ENCODE results near the gene TNS3. TPM values are rescaled to one million over a fixed set of nuclear protein-coding genes. Genes with fewer than 3 reads are reported as not detected.

The TNS3 gene
- total RNA-seq, 1 donor from 2014 or later: 92.9 TPM

DNA sequence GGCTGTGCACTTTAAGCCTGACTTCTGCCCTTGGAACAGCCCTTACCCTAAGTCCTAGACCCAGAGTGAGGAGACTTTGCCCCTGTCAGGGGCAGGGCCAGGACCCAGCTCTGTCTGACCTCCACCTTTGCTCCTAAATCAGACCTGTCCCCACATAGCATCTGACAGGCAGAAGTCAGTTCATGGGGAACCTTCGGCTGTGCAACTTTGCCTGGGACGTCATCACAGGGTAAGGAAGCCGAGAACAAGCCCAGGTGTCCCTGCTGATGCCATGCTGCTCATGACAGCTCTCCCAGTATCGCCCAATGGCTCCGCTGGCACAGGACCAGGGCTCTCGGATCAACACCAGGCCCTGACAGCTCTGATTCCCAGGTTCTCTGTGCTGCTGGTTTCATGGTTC is 55.4 kb downstream of the TNS3 start:
- FAIRE-seq (no peak), DNase-seq (ENCODE audit: low read depth) (no peak)
- Histone ChIP-seq H3K36me3 (ENCODE audit: insufficient read depth, low read length) (peaks cover 23% of the 10 kb centered on the region), H3K9ac (ENCODE audit: low read length) (no peak overlapping the region), H3K27ac (ENCODE audit: low read depth, low read length) (no peak overlapping the region), H3K4me1 (ENCODE audit: insufficient read depth, low read length) (peaks cover under 1% of the 10 kb centered on the region), H3K9me3 (ENCODE audit: insufficient read depth, low read depth, low read length) (no peaks in the 10 kb centered on the region), H3K4me2 (ENCODE audit: low read length) (no peak overlapping the region), H4K20me1 (ENCODE audit: insufficient read depth, low read length) (peaks cover 24% of the 10 kb centered on the region), H3K4me3 (ENCODE audit: insufficient read depth, low read depth, low read length) (no peak overlapping the region), H2AFZ (ENCODE audit: low read depth, low read length) (no peak overlapping the region), H3K79me2 (ENCODE audit: insufficient read depth, low read length) (peaks cover 40% of the 10 kb centered on the region), H3K27me3 (ENCODE audit: insufficient read depth, low read length) (no peaks in the 10 kb centered on the region)
- Mint-ChIP-seq H3K4me3 (ENCODE audit: unreplicated experiment) (no peak overlapping the region), H3K36me3 (ENCODE audit: low read depth, unreplicated experiment) (peaks cover 36% of the 10 kb centered on the region), H3K27ac (ENCODE audit: unreplicated experiment) (no peak overlapping the region), H3K4me1 (ENCODE audit: low read depth, unreplicated experiment) (peaks cover 8% of the 10 kb centered on the region), H3K27me3 (ENCODE audit: low read depth, unreplicated experiment) (no peaks in the 10 kb centered on the region), H3K9me3 (ENCODE audit: unreplicated experiment) (peaks cover 6% of the 10 kb centered on the region)
- TF ChIP-seq, protein P1, sequence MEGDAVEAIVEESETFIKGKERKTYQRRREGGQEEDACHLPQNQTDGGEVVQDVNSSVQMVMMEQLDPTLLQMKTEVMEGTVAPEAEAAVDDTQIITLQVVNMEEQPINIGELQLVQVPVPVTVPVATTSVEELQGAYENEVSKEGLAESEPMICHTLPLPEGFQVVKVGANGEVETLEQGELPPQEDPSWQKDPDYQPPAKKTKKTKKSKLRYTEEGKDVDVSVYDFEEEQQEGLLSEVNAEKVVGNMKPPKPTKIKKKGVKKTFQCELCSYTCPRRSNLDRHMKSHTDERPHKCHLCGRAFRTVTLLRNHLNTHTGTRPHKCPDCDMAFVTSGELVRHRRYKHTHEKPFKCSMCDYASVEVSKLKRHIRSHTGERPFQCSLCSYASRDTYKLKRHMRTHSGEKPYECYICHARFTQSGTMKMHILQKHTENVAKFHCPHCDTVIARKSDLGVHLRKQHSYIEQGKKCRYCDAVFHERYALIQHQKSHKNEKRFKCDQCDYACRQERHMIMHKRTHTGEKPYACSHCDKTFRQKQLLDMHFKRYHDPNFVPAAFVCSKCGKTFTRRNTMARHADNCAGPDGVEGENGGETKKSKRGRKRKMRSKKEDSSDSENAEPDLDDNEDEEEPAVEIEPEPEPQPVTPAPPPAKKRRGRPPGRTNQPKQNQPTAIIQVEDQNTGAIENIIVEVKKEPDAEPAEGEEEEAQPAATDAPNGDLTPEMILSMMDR (IDR thresholded peaks at IDR 0.05; ENCODE audit: insufficient read depth, low read depth, low read length): no peak
- no peak for TF ChIP-seq EZH2 (IDR thresholded peaks at IDR 0.05; ENCODE audit: insufficient read depth, low read length)

DNA sequence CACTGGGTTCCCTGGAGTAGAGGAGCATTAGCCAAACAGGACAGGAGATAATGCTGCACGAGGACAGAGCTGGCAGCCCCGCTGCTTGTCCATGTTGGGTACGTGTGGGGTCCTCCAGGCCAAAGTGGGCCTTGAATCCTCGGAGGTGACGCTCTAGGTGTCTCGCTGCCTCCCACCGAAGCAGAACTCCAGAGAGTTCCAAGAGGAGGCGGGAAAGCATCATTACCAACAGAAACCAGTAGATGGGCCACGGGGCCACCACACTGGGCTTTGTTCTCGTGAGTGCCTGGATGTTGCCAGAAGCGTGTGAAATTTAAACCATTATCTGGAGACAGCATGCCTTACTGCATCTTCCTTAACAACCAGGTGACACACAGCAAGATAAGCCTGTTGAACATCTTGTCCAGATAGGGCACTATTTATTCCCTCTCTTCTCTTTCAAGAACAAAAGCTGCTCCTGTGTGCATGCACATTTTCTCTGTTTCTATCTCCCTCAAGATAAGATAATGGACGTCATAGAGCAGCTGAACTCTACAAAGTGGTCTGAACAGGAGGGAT is 56.8 kb downstream of the TNS3 start:
- no peak overlapping the region for H3K4me3 ChIP-seq (ENCODE audit: insufficient read depth, low read depth, low read length)
- no peaks in the 10 kb centered on the region for H3K27me3 ChIP-seq (ENCODE audit: insufficient read depth, low read length)
- DNase-seq (ENCODE audit: low read depth) (no peak), FAIRE-seq (no peak)
- H4K20me1 ChIP-seq (ENCODE audit: insufficient read depth, low read length): peaks cover 33% of the 10 kb centered on the region
- H3K27ac Mint-ChIP-seq (ENCODE audit: unreplicated experiment): no peak overlapping the region
- peaks cover 38% of the 10 kb centered on the region for H3K36me3 Mint-ChIP-seq (ENCODE audit: low read depth, unreplicated experiment)
- H3K27ac ChIP-seq (ENCODE audit: low read depth, low read length): no peak overlapping the region
- H3K9me3 ChIP-seq (ENCODE audit: insufficient read depth, low read depth, low read length): no peaks in the 10 kb centered on the region
- peaks cover 6% of the 10 kb centered on the region for H3K9me3 Mint-ChIP-seq (ENCODE audit: unreplicated experiment)
- H2AFZ ChIP-seq (ENCODE audit: low read depth, low read length): no peak overlapping the region
- H3K4me2 ChIP-seq (ENCODE audit: low read length): no peak overlapping the region
- TF ChIP-seq, protein P1 (IDR thresholded peaks at IDR 0.05; ENCODE audit: insufficient read depth, low read depth, low read length): no peak
- no peak for TF ChIP-seq EZH2 (IDR thresholded peaks at IDR 0.05; ENCODE audit: insufficient read depth, low read length)
- H3K4me3 Mint-ChIP-seq (ENCODE audit: unreplicated experiment): no peak overlapping the region
- H3K36me3 ChIP-seq (ENCODE audit: insufficient read depth, low read length): peaks cover 23% of the 10 kb centered on the region
- peaks cover 18% of the 10 kb centered on the region for H3K4me1 Mint-ChIP-seq (ENCODE audit: low read depth, unreplicated experiment)
- H3K79me2 ChIP-seq (ENCODE audit: insufficient read depth, low read length): peaks cover 35% of the 10 kb centered on the region
- H3K9ac ChIP-seq (ENCODE audit: low read length): no peak overlapping the region
- no peaks in the 10 kb centered on the region for H3K27me3 Mint-ChIP-seq (ENCODE audit: low read depth, unreplicated experiment)
- peaks cover 14% of the 10 kb centered on the region for H3K4me1 ChIP-seq (ENCODE audit: insufficient read depth, low read length)

DNA sequence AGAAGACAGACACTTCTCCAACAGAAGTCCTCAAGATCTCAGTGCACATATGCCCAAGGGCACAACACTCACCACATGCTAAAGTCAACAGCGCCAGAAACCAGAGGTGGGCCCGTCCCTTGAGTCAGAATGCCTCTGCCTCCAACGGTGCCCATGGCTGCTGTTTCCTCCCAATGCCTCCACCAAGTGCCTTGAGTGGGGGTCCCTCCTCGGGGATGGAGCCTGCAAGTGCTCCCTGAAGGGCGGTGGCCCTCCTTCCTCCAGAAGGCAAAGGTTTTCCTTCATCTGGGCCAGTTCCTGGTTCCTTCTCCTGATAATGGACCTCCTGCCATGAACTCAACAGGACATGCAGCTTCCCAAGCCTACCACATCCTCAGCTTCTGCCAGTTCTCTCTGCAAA is 58.5 kb downstream of the TNS3 start:
- H3K9me3 Mint-ChIP-seq (ENCODE audit: unreplicated experiment): no peaks in the 10 kb centered on the region
- no peak overlapping the region for H3K4me3 Mint-ChIP-seq (ENCODE audit: unreplicated experiment)
- H3K4me1 Mint-ChIP-seq (ENCODE audit: low read depth, unreplicated experiment): peaks cover 32% of the 10 kb centered on the region
- Histone ChIP-seq H3K4me3 (ENCODE audit: insufficient read depth, low read depth, low read length) (no peak overlapping the region), H3K9me3 (ENCODE audit: insufficient read depth, low read depth, low read length) (no peaks in the 10 kb centered on the region), H4K20me1 (ENCODE audit: insufficient read depth, low read length) (peaks cover 37% of the 10 kb centered on the region), H3K4me2 (ENCODE audit: low read length) (no peak overlapping the region), H3K79me2 (ENCODE audit: insufficient read depth, low read length) (peaks cover 36% of the 10 kb centered on the region), H3K27me3 (ENCODE audit: insufficient read depth, low read length) (no peaks in the 10 kb centered on the region), H3K9ac (ENCODE audit: low read length) (no peak overlapping the region), H3K36me3 (ENCODE audit: insufficient read depth, low read length) (peaks cover 18% of the 10 kb centered on the region), H3K27ac (ENCODE audit: low read depth, low read length) (no peak overlapping the region), H2AFZ (ENCODE audit: low read depth, low read length) (no peak overlapping the region), H3K4me1 (ENCODE audit: insufficient read depth, low read length) (peaks cover 27% of the 10 kb centered on the region)
- FAIRE-seq (no peak), DNase-seq (ENCODE audit: low read depth) (no peak)
- H3K36me3 Mint-ChIP-seq (ENCODE audit: low read depth, unreplicated experiment): peaks cover 30% of the 10 kb centered on the region
- H3K27me3 Mint-ChIP-seq (ENCODE audit: low read depth, unreplicated experiment): no peaks in the 10 kb centered on the region
- no peak overlapping the region for H3K27ac Mint-ChIP-seq (ENCODE audit: unreplicated experiment)
- TF ChIP-seq, protein P1 (IDR thresholded peaks at IDR 0.05; ENCODE audit: insufficient read depth, low read depth, low read length): no peak
- no peak for TF ChIP-seq EZH2 (IDR thresholded peaks at IDR 0.05; ENCODE audit: insufficient read depth, low read length)
